Vagina (tissue), 2 donors: ENCODE results near the gene GRIFIN. TPM values are rescaled to one million over a fixed set of nuclear protein-coding genes. Genes with fewer than 3 reads are reported as not detected.
A peak's percentile ranks its signal among the peaks of the same experiment; 100 is the strongest.

Source experiments
- DNase-seq, 2 donors: peaks; one replicate each; pipeline ENCODE4 v3.0.0-alpha.2; 2017; ENCODE audit errors: extremely low spot score in 2 of 2
- H3K27ac ChIP-seq: fragments of 200-600 bp; sonication (generic); one replicate; pipeline ENCODE4 v1.5.1; 2019
- H3K27me3 ChIP-seq: fragments of 200-600 bp; sonication (generic); one replicate; pipeline ENCODE4 v1.5.1; 2019
- H3K36me3 ChIP-seq, 2 donors: fragments of 200-600 bp; sonication (generic); one replicate each; pipeline ENCODE4 v1.5.1; 2017 to 2019
- H3K4me1 ChIP-seq: fragments of 200-600 bp; sonication (generic); one replicate; pipeline ENCODE4 v1.5.1; 2019
- H3K4me3 ChIP-seq, 2 donors: fragments of 200-600 bp; sonication (generic); 1 replicate in 1 of 2; 2 replicates in 1 of 2; pipeline ENCODE4 v1.5.1; 2016 to 2019
- H3K9me3 ChIP-seq: fragments of 200-600 bp; sonication (generic); one replicate; pipeline ENCODE4 v1.5.1; 2019
- CTCF ChIP-seq, 3 experiments: fragments of 450-650 bp in 2 of 3; fragments of 200-600 bp in 1 of 3; sonication (generic) in 1 of 3; IDR thresholded peaks; one replicate each; pipeline ENCODE4 v1.5.1; 2017 to 2019; ENCODE audit warnings: antibody characterized with exemption in 3 of 3, mild to moderate bottlenecking in 2 of 3, moderate library complexity in 2 of 3
- POLR2A ChIP-seq, 2 donors: fragments of 450-650 bp; IDR thresholded peaks; one replicate each; pipeline ENCODE4 v1.6.1; 2017; ENCODE audit warnings: antibody characterized with exemption in 2 of 2, mild to moderate bottlenecking in 2 of 2, moderate library complexity in 2 of 2
- POLR2AphosphoS5 ChIP-seq, 2 donors: sonication (generic); formaldehyde crosslinking; IDR thresholded peaks; one replicate each; pipeline ENCODE4 v1.9.0; 2017; ENCODE audit warnings: antibody characterized with exemption in 2 of 2, mild to moderate bottlenecking in 2 of 2, low read depth in 1 of 2; ENCODE audit not compliant: insufficient read depth in 1 of 2
- intact Hi-C: fragments of 100-400 bp; cut with DNase I; formaldehyde crosslinking; loops from one replicate; pipeline ENCODE4 v1.15.1; 2023
- total RNA-seq: library from RNA; depleted of rRNA; stranded (reverse); fragments of >200 nt; gene quantifications from one replicate; pipeline ENCODE4 v1.2.3, GENCODE V29; 2016

The GRIFIN gene
- total RNA-seq, 1 donor from 2014 or later: not detected

DNA sequence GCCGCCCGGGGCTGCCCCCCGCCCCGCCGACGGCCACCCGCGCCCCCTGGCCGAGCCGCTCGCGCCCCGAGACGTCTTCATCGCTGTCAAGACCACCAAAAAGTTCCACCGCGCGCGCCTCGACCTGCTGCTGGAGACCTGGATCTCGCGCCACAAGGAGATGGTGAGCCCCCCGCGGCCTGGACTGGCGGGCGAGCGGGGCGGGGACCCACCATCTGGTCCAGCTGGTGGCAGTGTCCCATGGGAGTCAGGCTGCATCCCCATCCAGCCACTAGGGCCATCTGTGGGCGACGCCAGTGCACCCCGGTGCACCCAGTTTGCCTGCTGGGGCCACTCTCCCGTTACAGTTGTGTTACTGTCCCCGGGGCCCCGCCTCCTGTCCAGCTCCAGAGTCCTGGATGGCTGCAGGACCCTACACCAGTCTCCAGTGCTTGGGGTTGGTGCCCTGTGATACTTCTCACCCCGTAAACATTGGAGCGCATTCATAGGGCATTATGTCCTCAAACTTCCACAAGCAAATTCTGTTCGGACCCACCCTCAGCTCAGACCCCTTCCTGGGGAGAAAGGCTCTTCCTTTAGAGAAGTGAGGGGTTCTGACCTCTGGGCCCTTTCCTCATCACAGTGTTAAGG, 44.0 kb upstream of the GRIFIN start:
- no peak for TF ChIP-seq CTCF (IDR thresholded peaks at IDR 0.05)
- TF ChIP-seq POLR2AphosphoS5 (IDR thresholded peaks at IDR 0.05; ENCODE audit: insufficient read depth in 1 of 2, low read depth in 1 of 2): no peak
- TF ChIP-seq POLR2A (IDR thresholded peaks at IDR 0.05): no peak
- no peaks in the 10 kb centered on the region for H3K27me3 ChIP-seq
- DNase-seq: no peak
- H3K9me3 ChIP-seq: no peaks in the 10 kb centered on the region
- H3K36me3 ChIP-seq: no peaks in the 10 kb centered on the region
- peaks cover 78% of the 10 kb centered on the region for H3K4me1 ChIP-seq
- H3K27ac ChIP-seq: peak overlapping the region; percentile 73
- H3K4me3 ChIP-seq: peak overlapping the region; percentile 59 to 81
- intact Hi-C loops: no loop called here

DNA sequence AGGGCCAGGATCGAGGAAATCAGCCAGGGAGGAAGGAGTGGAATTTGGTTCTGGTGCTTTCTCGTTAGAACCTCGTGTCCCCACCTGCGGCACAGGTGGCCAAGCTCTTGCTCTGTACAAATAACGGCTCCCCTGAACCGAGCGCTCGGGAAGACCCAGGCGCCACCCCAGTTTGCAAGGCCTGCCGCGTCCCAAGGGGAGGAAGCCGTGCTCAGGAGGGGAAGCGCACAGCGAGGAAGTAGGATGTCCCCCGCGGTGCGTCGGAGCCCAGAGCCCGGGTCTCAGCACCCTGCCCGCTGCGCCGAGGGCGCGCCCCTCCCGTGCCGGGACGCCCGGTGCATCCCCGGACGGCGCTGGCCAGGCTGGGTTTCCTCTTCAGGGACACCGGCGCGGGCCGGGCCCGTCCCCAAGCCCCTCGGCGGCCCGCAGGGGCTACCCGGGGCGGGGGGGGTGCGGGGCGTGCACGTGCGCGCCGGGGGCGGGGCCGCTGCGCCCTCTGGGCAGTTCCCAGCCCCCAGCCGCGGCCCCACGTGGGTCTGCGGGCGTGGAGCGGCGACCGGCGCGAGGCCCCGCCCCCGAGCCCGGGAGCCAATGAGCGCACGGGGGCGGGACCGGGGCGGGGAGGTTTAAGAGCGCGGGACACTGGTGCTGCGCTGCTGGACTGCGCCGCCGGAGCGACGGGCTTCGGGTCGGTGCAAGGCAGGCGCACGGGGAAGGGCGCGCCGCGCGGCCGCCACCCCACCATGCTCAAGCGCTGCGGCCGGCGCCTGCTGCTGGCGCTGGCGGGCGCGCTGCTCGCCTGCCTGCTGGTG, 43.1 kb upstream of the GRIFIN start, which contains the start of gene LFNG:
TSS of gene LFNG (plus strand) at position 656 of the 812 bp plus-strand sequence. CDS start at position 744, 88 bp downstream.
- H3K4me1 ChIP-seq: peaks cover 68% of the 10 kb centered on the region
- intact Hi-C loops: no loop called here
- DNase-seq: no peak
- H3K27ac ChIP-seq: peak within 1 kb of the TSS; percentile 73
- H3K4me3 ChIP-seq: peak within 1 kb of the TSS; percentile 59 to 81
- H3K27me3 ChIP-seq: no peaks in the 10 kb centered on the region
- TF ChIP-seq POLR2AphosphoS5 (IDR thresholded peaks at IDR 0.05; ENCODE audit: insufficient read depth in 1 of 2, low read depth in 1 of 2): peak in 1 of 2 donors; percentile 78
- peak in 1 of 2 donors; percentile 96 for TF ChIP-seq POLR2A (IDR thresholded peaks at IDR 0.05)
- TF ChIP-seq CTCF (IDR thresholded peaks at IDR 0.05): no peak
- H3K9me3 ChIP-seq: no peaks in the 10 kb centered on the region
- no peaks in the 10 kb centered on the region for H3K36me3 ChIP-seq

GRCh38 chr7:2518737-2519118, 42.5 kb upstream of the GRIFIN start:
- H3K9me3 ChIP-seq: no peaks in the 10 kb centered on the region
- peak overlapping the region; percentile 59 to 81 for H3K4me3 ChIP-seq
- peak overlapping the region; percentile 22 for H3K27ac ChIP-seq
- H3K36me3 ChIP-seq: no peaks in the 10 kb centered on the region
- peaks cover 62% of the 10 kb centered on the region for H3K4me1 ChIP-seq
- H3K27me3 ChIP-seq: no peaks in the 10 kb centered on the region
- TF ChIP-seq POLR2A (IDR thresholded peaks at IDR 0.05): no peak
- TF ChIP-seq CTCF (IDR thresholded peaks at IDR 0.05): no peak
- no peak for TF ChIP-seq POLR2AphosphoS5 (IDR thresholded peaks at IDR 0.05; ENCODE audit: insufficient read depth in 1 of 2, low read depth in 1 of 2)
- intact Hi-C loops: no loop called here
- DNase-seq: no peak

DNA sequence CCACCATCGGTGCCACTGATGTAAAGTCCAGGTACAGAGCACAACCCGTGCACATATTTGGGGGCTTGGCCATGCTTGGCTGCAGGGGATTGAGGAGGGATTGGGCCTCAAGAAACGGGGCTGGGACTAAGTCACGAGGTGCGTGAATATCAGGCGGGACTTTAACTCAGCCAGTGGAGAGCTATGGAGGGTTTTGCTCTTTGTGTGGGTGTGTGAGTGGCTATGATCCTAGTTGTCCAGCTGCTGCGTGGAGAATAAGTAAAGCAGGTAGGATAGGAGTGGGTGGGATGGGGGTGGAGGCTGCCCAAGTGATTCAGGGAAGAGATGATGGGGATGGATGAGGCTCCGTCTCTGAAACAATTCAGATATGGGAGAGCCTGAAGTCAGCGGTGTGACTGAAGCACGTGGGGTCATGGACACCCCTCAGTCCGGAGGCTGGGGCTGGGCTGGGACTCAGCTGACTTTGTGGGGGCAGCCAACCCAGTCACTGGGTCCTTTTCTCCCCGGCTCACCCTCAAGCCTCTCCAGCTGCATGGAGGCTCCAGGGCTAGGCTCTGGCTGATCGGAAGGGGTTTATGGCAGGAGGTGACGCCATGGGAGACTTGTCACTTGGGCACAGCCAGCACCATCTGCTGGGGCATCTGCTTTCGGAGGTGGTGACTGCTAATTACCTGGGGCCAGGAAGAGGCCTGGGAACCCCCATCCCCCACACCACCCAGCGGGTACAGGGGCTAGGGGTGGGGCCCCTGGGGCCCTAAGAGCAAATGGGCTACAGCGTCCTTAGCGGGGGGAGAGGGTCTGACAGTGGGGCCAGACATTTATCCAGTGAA, 41.7 kb upstream of the GRIFIN start:
- H3K36me3 ChIP-seq: no peaks in the 10 kb centered on the region
- H3K27ac ChIP-seq: peak overlapping the region; percentile 30
- H3K9me3 ChIP-seq: no peaks in the 10 kb centered on the region
- no peak for TF ChIP-seq POLR2AphosphoS5 (IDR thresholded peaks at IDR 0.05; ENCODE audit: insufficient read depth in 1 of 2, low read depth in 1 of 2)
- TF ChIP-seq CTCF (IDR thresholded peaks at IDR 0.05): no peak
- TF ChIP-seq POLR2A (IDR thresholded peaks at IDR 0.05): no peak
- peaks cover 55% of the 10 kb centered on the region for H3K4me1 ChIP-seq
- intact Hi-C loops: no loop called here
- H3K27me3 ChIP-seq: no peaks in the 10 kb centered on the region
- no peak overlapping the region for H3K4me3 ChIP-seq
- DNase-seq: no peak
